CD4-positive, alpha-beta T cell (primary cell): ENCODE measurements around the gene KDM3A. TPM values are rescaled to one million over a fixed set of nuclear protein-coding genes. Genes with fewer than 3 reads are reported as not detected.
A peak's percentile ranks its signal among the peaks of the same experiment; 100 is the strongest.

Experiments used
- ATAC-seq: fragments of 200-7000 bp; cut with Tn5 transposase; one replicate; pipeline ENCODE4 v1.10.0; 2022; ENCODE audit warnings: mild to moderate bottlenecking; ENCODE audit not compliant: poor library complexity
- CTCF ChIA-PET: fragments of 350-600 bp; sonication (Branson Sonifier 250); formaldehyde crosslinking; loops from one replicate; lab custom pipeline; 2021; ENCODE audit warnings: antibody characterized with exemption, inconsistent platforms; lab: Charles Lee
- POLR2A ChIA-PET: fragments of 350-600 bp; sonication (Branson Sonifier 250); formaldehyde crosslinking; loops from one replicate; lab custom pipeline; 2021; ENCODE audit warnings: antibody characterized with exemption, inconsistent platforms; lab: Charles Lee
- DNase-seq, 14 experiments: peaks; one replicate each; pipeline ENCODE4 v3.0.0-alpha.2; 2013 to 2020; ENCODE audit warnings: mixed read lengths in 2 of 14
- H3K27ac ChIP-seq, 2 donors: one replicate each; pipeline versions ENCODE4 v1.5.1 to v1.7.0; 2013; ENCODE audit warnings: low read length in 2 of 2, low read depth in 1 of 2, mild to moderate bottlenecking in 1 of 2
- H3K27me3 ChIP-seq, 2 experiments: 1 replicate in 1 of 2; 2 replicates in 1 of 2; pipeline versions ENCODE4 v1.6.1 to v1.7.0; 2013; ENCODE audit warnings: low read length in 2 of 2, control low read depth in 1 of 2, mild to moderate bottlenecking in 1 of 2, moderate library complexity in 1 of 2; ENCODE audit not compliant: insufficient read depth in 2 of 2, control insufficient read depth in 1 of 2
- H3K36me3 ChIP-seq: one replicate; pipeline ENCODE4 v1.6.1; 2013; ENCODE audit warnings: low read length, control low read depth; ENCODE audit not compliant: insufficient read depth
- H3K4me1 ChIP-seq: one replicate; pipeline ENCODE4 v1.6.1; 2013; ENCODE audit warnings: low read length, control low read depth; ENCODE audit not compliant: insufficient read depth
- H3K4me3 ChIP-seq: one replicate; pipeline ENCODE4 v1.5.1; 2013; ENCODE audit warnings: mild to moderate bottlenecking, low read length, moderate library complexity
- H3K9me3 ChIP-seq, 2 experiments: 1 replicate in 1 of 2; 2 replicates in 1 of 2; pipeline versions ENCODE4 v1.6.1 to v1.7.0; 2013; ENCODE audit warnings: low read length in 2 of 2, mild to moderate bottlenecking in 2 of 2, control low read depth in 1 of 2, moderate library complexity in 1 of 2; ENCODE audit not compliant: control insufficient read depth in 1 of 2, insufficient read depth in 1 of 2
- H3K27ac Mint-ChIP-seq: one replicate; pipeline ENCODE4 v1.8.0; 2020; ENCODE audit warnings: mixed read lengths
- H3K27me3 Mint-ChIP-seq: one replicate; pipeline ENCODE4 v1.8.0; 2021; ENCODE audit warnings: mixed read lengths
- H3K36me3 Mint-ChIP-seq: one replicate; pipeline ENCODE4 v1.8.0; 2021; ENCODE audit warnings: low read depth, mixed read lengths
- H3K4me1 Mint-ChIP-seq: one replicate; pipeline ENCODE4 v1.8.0; 2021; ENCODE audit warnings: low read depth, mixed read lengths
- H3K4me3 Mint-ChIP-seq: one replicate; pipeline ENCODE4 v1.8.0; 2020; ENCODE audit warnings: mild to moderate bottlenecking, mixed read lengths
- H3K9me3 Mint-ChIP-seq: one replicate; pipeline ENCODE4 v1.8.0; 2020; ENCODE audit warnings: mixed read lengths
- intact Hi-C, 2 experiments: fragments of 100-400 bp; cut with DNase I in 1 of 2; cut with micrococcal nuclease in 1 of 2; formaldehyde crosslinking; loops; one replicate each; pipeline versions ENCODE4 v1.15.1 to v1.9.0; 2023 to 2025; cut with DNase I, micrococcal nuclease
- total RNA-seq, 174 experiments: library from RNA in 2 of 174; stranded (reverse) in 2 of 174; gene quantifications; one replicate each; pipeline ENCODE4 v1.2.3 and lab custom pipeline; 2021 to 2026
- TF ChIP-seq, protein P1 (sequence below): fragments of 200-600 bp; IDR thresholded peaks from one replicate; pipeline ENCODE4 v1.8.0; 2022; ENCODE audit warnings: antibody characterized with exemption, mild to moderate bottlenecking

The KDM3A gene
- total RNA-seq, 2 experiments from 2014 or later = 205 to 207 TPM

DNA sequence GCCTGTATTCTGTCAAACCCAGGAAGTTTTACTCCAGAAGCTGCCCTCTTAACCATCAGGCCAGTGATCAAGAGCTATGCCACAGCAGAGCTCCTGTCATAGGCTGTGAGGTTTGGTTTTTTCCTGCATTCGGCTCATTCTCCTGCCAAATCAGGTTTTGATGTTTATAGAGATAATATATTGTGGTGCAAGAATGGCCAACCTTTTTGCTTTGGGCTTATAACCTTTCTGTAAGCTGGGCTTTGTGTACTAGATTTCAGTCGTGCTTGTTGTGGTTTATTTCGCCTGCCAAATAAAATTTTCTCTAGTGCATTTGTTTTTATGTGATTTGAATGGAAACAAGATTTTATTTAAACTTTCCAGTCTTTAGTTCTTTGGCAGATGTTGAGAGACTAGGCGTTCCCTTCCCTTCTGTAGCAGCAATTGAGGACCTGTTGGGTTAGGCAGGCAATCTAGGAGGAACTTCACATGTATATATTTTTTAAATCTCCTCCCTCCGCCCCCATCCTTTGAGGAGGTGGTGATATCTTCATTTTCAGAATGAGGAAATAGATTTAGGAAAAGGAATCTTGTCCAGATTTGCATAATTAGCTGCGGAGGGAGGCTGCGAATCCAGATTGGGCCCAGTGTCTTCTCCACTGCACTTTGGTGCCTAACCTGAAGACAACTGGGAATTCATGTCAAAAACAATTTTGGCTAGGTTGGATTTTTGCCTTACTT, 2.6 kb downstream of the KDM3A start:
- H3K4me1 Mint-ChIP-seq = peaks cover 71% of the 10 kb centered on the region
- peaks cover 4% of the 10 kb centered on the region for H3K9me3 Mint-ChIP-seq
- intact Hi-C loops = loop anchor here (2.0 to 10.0 kb wide), 7 partner anchors 75 to 339 kb away; partner anchors contain the start of genes CHMP3 (in 1 of the 2), IMMT (in 1 of the 2), MRPL35 (in 1 of the 2) and POLR1A (in 1 of the 2)
- H3K27me3 ChIP-seq = no peaks in the 10 kb centered on the region
- peaks cover 51% of the 10 kb centered on the region for H3K36me3 ChIP-seq
- ATAC-seq = no peak
- peak overlapping the region; percentile 87 for H3K4me3 ChIP-seq
- H3K27me3 Mint-ChIP-seq = peaks cover 7% of the 10 kb centered on the region
- peak overlapping the region; percentile 94 for H3K4me3 Mint-ChIP-seq
- TF ChIP-seq, protein P1, sequence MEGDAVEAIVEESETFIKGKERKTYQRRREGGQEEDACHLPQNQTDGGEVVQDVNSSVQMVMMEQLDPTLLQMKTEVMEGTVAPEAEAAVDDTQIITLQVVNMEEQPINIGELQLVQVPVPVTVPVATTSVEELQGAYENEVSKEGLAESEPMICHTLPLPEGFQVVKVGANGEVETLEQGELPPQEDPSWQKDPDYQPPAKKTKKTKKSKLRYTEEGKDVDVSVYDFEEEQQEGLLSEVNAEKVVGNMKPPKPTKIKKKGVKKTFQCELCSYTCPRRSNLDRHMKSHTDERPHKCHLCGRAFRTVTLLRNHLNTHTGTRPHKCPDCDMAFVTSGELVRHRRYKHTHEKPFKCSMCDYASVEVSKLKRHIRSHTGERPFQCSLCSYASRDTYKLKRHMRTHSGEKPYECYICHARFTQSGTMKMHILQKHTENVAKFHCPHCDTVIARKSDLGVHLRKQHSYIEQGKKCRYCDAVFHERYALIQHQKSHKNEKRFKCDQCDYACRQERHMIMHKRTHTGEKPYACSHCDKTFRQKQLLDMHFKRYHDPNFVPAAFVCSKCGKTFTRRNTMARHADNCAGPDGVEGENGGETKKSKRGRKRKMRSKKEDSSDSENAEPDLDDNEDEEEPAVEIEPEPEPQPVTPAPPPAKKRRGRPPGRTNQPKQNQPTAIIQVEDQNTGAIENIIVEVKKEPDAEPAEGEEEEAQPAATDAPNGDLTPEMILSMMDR = no peak
- peaks cover 0 to 15% of the 10 kb centered on the region in 2 experiments for H3K9me3 ChIP-seq
- peaks cover 82% of the 10 kb centered on the region for H3K36me3 Mint-ChIP-seq
- H3K27ac ChIP-seq = peak overlapping the region; percentile 76 to 82
- CTCF ChIA-PET = interaction anchor here (1.0 kb wide), 1 partner anchor 8 kb away, joined by 3 read pairs; no protein-coding TSS in a partner anchor
- peaks cover 46% of the 10 kb centered on the region for H3K4me1 ChIP-seq
- no peak for DNase-seq
- POLR2A ChIA-PET = interaction anchor here (3.3 to 3.9 kb wide), 8 partner anchors 7 to 338 kb away, joined by 21 to 80 read pairs (median 45); partner anchors contain the start of genes CHMP3, IMMT, POLR1A and PTCD3
- H3K27ac Mint-ChIP-seq = peak overlapping the region; percentile 97

DNA sequence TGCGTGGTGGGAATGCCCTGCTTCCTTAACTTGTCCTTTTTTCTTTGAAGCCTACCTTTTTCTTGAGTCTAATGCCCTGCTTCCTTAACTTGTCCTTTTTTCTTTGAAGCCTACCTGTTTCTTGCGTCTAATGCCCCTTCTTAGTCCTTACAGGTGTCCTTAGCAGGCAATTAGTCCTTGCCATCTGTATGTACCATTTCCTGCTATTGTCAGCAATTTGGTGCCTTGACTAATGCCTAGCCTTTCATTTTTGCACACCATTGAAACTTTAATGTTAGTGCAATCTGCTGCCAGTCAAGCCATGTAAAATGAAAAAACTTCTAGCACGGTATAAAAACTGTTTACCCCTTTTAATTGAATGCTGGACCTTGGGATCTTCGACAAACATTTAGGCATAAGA, 4.3 kb downstream of the KDM3A start:
- Histone ChIP-seq H3K4me3 (no peak overlapping the region), H3K27me3 (no peaks in the 10 kb centered on the region), H3K27ac (no peak overlapping the region), H3K4me1 (peaks cover 46% of the 10 kb centered on the region), H3K9me3 (no peaks in the 10 kb centered on the region), H3K36me3 (peaks cover 62% of the 10 kb centered on the region)
- intact Hi-C loops = loop anchor here in 1 of 2 experiments (5.0 to 10.0 kb wide), 4 partner anchors 42 to 341 kb away; partner anchors contain the start of genes CHMP3, POLR1A and PTCD3
- POLR2A ChIA-PET = no interaction called here
- Mint-ChIP-seq H3K27ac (peak overlapping the region; percentile 40), H3K36me3 (peaks cover 88% of the 10 kb centered on the region), H3K4me3 (peak overlapping the region; percentile 54), H3K9me3 (peaks cover 2% of the 10 kb centered on the region), H3K4me1 (peaks cover 86% of the 10 kb centered on the region), H3K27me3 (peaks cover 7% of the 10 kb centered on the region)
- no peak for DNase-seq
- CTCF ChIA-PET = no interaction called here
- TF ChIP-seq, protein P1 = no peak
- no peak for ATAC-seq

DNA sequence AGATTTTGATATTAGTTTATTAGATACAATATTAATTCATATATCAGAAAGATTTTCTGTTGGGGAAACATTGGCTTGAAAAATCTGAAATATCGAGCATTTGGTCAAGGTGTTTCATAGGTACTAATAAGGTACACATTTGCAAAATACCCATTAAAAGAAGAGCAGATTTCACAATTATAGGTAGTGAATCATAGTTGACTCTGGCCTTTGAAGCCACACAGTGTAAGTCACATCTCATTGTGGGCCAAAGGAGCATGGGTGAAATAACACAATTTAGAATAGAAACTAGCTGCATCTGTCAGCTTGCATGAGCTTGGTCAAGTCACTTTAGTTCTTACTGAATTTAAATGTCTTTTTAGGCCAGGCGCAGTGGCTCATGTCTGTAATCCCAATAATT, 4.9 kb downstream of the KDM3A start:
- Mint-ChIP-seq H3K4me1 (peaks cover 83% of the 10 kb centered on the region), H3K27me3 (peaks cover 2% of the 10 kb centered on the region), H3K4me3 (no peak overlapping the region), H3K27ac (peak overlapping the region; percentile 40), H3K9me3 (no peaks in the 10 kb centered on the region), H3K36me3 (peaks cover 88% of the 10 kb centered on the region)
- Histone ChIP-seq H3K27me3 (no peaks in the 10 kb centered on the region), H3K9me3 (no peaks in the 10 kb centered on the region), H3K4me3 (no peak overlapping the region), H3K4me1 (peaks cover 40% of the 10 kb centered on the region), H3K36me3 (peaks cover 68% of the 10 kb centered on the region), H3K27ac (no peak overlapping the region)
- intact Hi-C loops = loop anchor here in 1 of 2 experiments (5.0 to 10.0 kb wide), 4 partner anchors 41 to 341 kb away; partner anchors contain the start of genes CHMP3, POLR1A and PTCD3
- ChIA-PET CTCF (no interaction called here), POLR2A (no interaction called here)
- TF ChIP-seq, protein P1 = no peak
- no peak for DNase-seq
- ATAC-seq = no peak
